GM23248 (cell line): ENCODE measurements around the gene LAG3.

Source experiments
- EZH2 ChIP-seq: fragments of 200-600 bp; sonication (generic); IDR thresholded peaks from 2 replicates; pipeline ENCODE4 v1.6.1; 2018; ENCODE audit warnings: antibody characterized with exemption, mild to moderate bottlenecking; ENCODE audit not compliant: insufficient read depth, poor library complexity, severe bottlenecking
- EZH2phosphoT487 ChIP-seq: fragments of 200-600 bp; sonication (generic); IDR thresholded peaks from 2 replicates; pipeline ENCODE4 v1.6.1; 2018; ENCODE audit warnings: antibody characterized with exemption, moderate library complexity, mild to moderate bottlenecking, low read depth; ENCODE audit not compliant: insufficient read depth

GRCh38 chr12:6821591-6822425, 49.5 kb downstream of the LAG3 start, which contains the start of gene GPR162:
- TF ChIP-seq EZH2: no peak
- no peak for TF ChIP-seq EZH2phosphoT487
